NCI-H345 treated with DMSO at 0.1 percent for 48 hours (cell line): ENCODE measurements around the gene NR2F1.
A peak's percentile ranks its signal among the peaks of the same experiment; 100 is the strongest.
"Not testable (repeated sequence)": the region's sequence is repeated elsewhere in the genome, so short reads cannot be mapped to it uniquely, and the experiment has no call there.

Experiments
- DNase-seq: peaks from one replicate; lab custom pipeline; 2025; ENCODE audit not compliant: unreplicated experiment; lab: John Stamatoyannopoulos, UW

Gene NR2F1

GRCh38 chr5:93582677-93583438 lies at the start of gene NR2F1:
Gene NR2F1, plus strand, starts transcription at chr5:93583222. Its CDS starts 1,802 bp downstream, at chr5:93585024.
- peak; percentile 87 for DNase-seq

- no peak for DNase-seq
Measured at GRCh38 chr5:93545872-93546271, 37.1 kb upstream of the NR2F1 start.

GRCh38 chr5:93549594-93549993 lies 33.4 kb upstream of the NR2F1 start:
- DNase-seq = not testable (repeated sequence)

GRCh38 chr5:93557021-93557604 lies 25.9 kb upstream of the NR2F1 start:
- no peak for DNase-seq

GRCh38 chr5:93566091-93566490 lies 16.9 kb upstream of the NR2F1 start:
- DNase-seq = no peak

GRCh38 chr5:93567424-93567823 lies 15.6 kb upstream of the NR2F1 start:
- no peak for DNase-seq

- no peak for DNase-seq
Measured at GRCh38 chr5:93569300-93570160, 13.5 kb upstream of the NR2F1 start.

- DNase-seq = no peak
Measured at GRCh38 chr5:93570294-93571113, 12.5 kb upstream of the NR2F1 start.

GRCh38 chr5:93571114-93571949 lies 11.7 kb upstream of the NR2F1 start:
- DNase-seq = no peak

- DNase-seq = no peak
Measured at GRCh38 chr5:93572101-93572607, 10.9 kb upstream of the NR2F1 start.

GRCh38 chr5:93572608-93573353 lies 10.2 kb upstream of the NR2F1 start:
- DNase-seq = no peak

- DNase-seq = no peak
Measured at GRCh38 chr5:93573354-93574351, 9.4 kb upstream of the NR2F1 start.

GRCh38 chr5:93574491-93575305 lies 8.3 kb upstream of the NR2F1 start:
- DNase-seq = no peak

- no peak for DNase-seq
Measured at GRCh38 chr5:93575461-93576414, 7.3 kb upstream of the NR2F1 start.

- no peak for DNase-seq
Measured at GRCh38 chr5:93576994-93577853, 5.8 kb upstream of the NR2F1 start.
